ENCODE data around the gene GPR160.
"Not testable (repeated sequence)": the region's sequence is repeated elsewhere in the genome, so short reads cannot be mapped to it uniquely, and the experiment has no call there.

GPR160 gene, protein sequence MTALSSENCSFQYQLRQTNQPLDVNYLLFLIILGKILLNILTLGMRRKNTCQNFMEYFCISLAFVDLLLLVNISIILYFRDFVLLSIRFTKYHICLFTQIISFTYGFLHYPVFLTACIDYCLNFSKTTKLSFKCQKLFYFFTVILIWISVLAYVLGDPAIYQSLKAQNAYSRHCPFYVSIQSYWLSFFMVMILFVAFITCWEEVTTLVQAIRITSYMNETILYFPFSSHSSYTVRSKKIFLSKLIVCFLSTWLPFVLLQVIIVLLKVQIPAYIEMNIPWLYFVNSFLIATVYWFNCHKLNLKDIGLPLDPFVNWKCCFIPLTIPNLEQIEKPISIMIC

DNA sequence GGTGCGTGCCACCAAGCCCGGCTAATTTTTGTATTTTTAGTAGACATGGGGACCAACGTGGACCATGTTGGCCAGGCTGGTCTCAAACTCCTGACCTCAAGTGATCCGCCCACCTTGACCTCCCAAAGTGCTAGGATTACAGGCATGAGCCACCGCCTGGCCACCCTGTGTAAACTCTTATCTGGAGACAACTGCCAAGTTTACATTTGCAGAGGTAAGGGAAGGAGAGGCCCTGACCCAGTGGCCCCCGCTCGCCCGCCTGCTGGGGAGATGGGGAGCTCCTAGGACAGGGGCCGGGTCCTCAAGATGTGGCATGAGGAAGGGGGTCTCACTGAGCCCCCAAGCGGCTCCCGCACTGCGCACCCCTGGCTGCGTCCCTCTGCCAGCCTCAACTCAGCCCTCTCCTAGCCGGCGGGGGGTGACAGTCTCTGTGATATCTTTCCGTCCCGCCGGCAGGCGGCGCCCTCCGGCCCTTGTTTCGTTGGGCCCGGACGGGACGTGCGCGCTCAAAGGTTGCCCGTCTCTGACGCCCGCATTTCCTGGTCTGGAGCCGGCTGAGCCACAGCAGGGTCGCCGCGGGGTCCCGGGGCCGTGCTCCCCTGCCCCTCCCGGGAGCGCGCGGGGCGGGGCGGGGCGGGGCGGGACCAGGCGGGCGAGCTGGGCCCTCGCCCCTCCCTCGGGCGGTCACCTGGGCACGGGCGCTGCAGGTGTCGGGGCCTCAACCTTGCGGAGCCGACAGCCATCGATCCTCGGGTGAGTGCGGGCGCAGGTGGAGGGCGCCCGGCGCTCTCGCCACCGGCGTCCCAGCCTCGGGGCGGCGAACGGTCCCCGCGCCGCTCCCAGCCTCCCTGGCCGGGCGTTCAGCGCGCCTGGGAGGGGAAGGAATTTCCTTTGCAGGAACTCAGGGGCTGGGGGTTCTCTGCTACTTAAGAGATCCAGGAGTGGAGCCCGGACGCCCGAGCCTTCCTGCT is at the start of gene GPR160:
Gene GPR160, plus strand, starts transcription at position 533 of the 971 bp plus-strand sequence. CDS start 45,978 bp downstream, outside the sequence.
- peak; percentile 38 for DNase-seq (ENCODE audit: low spot score)

DNA sequence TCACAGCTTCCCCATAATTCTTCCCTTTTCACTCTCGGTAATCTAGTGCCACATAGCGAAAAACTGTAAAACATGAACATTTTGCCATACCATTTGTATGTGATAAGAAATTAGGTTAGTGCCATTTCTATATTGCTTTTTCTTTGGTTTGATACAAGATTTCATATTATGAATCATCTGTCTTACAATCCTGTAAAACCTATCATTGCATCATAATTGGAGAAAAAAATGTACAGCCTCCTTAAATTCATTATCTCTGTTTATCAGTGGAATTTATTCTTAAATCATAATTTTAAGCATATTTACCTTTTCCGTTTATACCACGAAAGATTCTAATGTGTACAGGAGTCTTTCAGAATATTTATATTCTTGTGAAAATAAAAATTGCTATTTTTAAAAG is 47.4 kb upstream of the GPR160 start:
- no peak for DNase-seq (ENCODE audit: low spot score)

DNA sequence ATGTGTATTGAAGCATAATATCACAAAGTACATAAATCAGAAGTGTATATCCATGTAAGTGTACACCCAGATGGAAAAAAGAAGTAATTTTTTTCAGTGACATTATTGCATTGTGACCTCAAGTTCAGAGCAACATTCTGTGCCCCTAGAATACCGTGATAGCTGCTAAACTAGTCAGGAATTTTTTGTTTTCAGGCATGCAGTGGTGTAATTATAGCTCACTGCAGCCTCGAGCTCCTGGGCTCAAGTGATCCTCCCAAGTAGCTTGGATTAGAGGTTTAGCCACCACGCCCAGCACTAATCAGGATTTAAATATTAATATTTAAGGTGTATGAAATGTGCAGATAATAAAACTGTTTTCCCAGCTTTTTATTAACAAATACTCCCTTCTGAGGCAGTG is 45.6 kb upstream of the GPR160 start:
- DNase-seq (ENCODE audit: low spot score): no peak

DNA sequence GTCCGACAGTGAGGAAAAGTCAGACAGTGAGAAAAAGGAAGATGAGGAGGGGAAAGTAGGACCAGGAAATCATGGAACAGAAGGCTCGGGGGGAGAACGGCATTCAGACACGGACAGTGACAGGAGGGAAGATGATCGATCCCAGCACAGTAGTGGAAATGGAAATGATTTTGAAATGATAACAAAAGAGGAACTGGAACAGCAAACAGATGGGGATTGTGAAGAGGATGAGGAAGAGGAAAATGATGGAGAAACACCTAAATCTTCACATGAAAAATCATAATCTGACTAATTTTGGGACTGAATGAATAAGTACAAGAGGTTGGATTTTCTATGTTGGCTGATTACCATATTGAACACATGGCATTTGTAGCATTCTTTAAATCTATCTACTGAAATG is 45.0 kb upstream of the GPR160 start:
- no peak for DNase-seq (ENCODE audit: low spot score)

DNA sequence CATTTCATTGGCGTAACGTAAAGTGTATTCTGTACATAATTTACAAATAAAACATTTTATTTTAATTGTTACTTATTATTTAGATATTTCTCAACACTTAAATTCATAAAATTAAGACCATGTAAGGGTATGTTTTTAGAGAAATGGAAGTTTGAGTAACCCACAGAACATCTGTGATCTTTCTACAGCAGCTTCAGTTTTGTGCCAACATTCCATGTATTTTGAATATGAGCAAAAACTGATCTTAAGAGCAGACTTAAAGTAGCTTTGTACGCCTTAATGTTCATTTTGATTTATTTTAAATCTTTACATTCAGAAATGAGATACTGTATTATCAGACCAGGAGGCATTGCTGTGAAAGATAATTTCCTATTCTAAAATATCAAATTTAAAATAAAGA is 44.0 kb upstream of the GPR160 start:
- DNase-seq (ENCODE audit: low spot score): no peak

DNA sequence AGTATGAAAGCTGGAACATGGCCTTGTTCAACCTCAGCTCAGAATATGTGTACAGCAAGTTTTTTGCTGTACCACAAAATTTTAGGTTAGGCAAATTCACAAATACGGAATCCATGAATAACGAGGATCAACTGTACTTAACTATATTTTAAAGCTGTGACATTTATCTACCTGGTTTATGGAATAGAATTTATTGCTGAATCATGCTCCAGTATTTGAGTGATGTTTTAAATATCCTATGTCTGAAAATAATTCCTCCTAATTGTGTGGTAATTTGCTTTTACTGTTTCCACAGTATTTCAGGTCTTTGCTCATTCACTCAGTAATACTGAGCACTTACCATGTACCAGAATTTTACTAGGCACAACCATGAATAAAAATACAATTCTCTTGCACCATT is 41.7 kb upstream of the GPR160 start:
- no peak for DNase-seq (ENCODE audit: low spot score)

DNA sequence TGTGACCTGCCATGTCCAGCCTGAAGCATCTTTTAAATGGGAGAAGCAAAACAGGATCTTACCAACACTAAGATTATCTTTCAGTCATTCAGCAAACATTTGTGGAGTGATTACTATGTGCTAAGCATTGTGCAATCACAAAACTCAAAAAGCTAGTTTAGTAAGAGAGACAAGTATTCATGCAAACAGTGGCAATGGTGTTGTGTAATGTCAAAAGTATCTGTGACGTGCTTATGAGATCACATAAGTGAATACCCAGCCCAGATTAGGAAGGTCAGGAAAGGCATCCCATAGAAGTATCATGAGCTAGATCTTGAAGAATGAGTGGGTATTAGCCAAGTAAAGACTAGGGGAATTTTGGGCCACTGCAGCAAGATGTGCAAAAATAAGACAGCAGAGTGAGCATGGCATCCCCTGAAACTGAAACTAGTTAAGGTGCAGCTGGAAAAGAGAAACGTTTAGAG is 39.1 kb upstream of the GPR160 start:
- DNase-seq (ENCODE audit: low spot score): peak; percentile 58

DNA sequence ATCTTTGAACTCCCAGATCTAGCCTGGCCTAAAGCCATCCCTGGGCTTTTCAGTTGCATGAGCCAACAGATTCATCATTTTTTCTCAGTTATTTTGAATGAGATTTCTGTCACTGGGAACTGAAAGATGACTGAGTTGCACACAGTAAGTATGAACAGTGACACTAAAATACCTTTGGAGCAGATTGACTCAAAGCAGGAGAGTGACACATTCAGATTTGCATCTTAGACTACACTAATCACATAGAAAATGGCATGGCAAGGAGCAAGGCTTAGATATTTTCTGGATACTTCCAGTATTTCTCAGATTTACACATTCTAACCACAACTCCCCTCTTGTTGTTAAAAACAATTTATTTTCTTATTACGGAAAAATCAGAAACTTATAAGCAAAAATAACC is 38.4 kb upstream of the GPR160 start:
- no peak for DNase-seq (ENCODE audit: low spot score)

DNA sequence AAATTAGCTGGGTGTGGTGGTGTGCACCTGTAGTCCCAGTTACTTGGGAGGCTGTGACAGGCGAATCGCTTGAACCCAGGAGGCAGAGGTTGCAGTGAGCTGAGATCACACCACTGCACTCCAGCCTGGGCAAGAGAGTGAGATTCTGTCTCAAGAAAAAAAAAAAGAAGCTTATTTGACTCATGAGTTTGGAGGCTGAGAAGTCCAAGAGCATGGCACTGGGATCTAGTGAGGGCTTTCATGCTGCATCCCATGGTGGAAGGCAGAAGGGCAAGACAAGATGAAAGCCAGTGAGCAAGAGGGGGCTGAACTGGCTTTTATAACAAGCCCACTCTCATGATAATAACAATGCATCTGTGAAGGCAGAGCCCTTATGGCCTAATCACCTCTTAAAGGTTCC is 37.7 kb upstream of the GPR160 start:
- no peak for DNase-seq (ENCODE audit: low spot score)

DNA sequence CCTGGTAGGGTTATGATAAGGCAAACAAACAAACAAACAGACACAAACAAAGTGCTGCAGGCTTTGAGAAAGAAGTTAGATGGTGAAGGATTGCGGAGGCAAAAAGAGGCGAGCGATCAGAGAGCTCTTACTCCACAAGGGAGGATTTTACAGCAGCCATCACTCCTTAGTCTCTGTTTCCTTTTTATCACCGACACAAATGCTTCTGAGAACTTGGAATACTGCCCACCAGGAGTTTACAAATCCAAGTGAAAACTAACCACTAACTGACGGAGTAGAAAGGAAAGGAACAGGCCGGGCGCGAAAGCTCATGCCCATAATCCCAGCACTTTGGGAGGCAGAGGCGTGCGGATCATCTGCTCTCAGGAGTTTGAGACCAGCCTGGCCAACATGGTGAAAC is 35.6 kb upstream of the GPR160 start:
- DNase-seq (ENCODE audit: low spot score): no peak

DNA sequence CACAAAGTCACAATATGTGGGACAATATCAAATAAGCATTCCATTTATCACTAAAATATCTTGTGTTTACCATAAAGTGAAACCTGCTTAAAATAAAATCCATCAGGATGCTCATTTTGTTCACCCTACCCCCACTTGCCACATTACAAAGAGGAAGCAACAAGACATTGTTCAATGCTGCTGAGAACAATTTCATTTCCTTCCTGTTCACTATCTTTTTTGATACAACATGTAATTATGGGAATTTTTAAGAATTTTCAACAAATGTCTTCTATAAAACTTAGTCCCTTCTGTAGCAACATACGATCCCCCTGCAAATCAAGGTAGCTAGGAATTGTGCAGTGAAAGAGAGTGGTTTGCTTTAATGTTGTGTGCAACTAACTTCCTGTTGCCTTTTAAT is 34.9 kb upstream of the GPR160 start:
- DNase-seq (ENCODE audit: low spot score): no peak

DNA sequence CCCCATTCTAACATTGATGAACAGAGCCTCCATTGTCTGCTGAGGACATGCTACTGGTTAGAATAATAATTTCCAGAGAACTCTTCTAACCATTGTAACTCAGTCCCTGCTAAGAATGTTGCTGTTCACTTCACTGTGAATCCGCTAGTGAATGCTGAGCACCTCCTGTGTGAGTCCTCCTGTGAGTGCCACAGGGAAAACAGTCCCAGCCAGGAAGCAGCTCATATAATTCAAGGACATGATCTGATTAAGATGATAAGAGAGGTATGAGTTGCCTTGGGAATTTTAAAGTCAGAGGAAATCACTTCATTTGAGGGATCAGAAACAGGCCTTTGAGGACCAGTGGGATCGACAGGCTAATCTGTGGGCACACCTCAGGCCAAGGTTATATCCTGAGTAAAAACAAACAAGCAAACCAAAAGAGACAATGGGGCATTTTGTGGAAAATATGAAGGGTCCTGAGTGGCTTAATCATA is 33.9 kb upstream of the GPR160 start:
- no peak for DNase-seq (ENCODE audit: low spot score)

DNA sequence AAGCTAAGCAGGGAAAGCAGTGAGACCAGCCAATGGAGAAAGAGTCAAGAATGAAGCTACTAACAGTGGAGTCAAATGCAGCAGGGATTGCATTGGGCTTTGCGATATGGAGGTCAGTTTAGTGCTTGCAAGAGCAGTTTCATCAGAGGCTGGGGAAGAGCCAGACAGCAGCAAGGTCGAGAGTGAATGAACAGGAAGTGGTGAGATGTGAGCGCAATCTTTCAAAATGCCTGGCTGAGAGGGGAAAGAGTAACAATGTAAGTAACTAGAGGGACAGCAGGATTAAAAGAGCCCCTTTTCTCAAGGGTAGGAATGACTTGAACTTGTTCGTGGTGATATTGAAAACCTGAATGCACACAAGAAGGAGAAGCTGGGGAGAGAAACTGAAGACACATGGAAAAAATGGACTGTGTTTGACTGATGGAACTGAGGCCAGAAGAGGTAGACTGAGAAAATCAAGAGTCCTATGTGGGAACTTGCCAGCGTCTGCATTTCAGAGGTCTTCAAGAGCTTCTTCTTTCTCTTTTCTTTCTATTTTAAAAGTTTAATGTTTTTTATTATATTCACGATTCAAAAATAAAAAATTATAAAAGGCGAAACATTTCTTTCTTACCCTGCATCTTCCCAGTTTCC is 30.6 kb upstream of the GPR160 start:
- DNase-seq (ENCODE audit: low spot score): peak; percentile 33

DNA sequence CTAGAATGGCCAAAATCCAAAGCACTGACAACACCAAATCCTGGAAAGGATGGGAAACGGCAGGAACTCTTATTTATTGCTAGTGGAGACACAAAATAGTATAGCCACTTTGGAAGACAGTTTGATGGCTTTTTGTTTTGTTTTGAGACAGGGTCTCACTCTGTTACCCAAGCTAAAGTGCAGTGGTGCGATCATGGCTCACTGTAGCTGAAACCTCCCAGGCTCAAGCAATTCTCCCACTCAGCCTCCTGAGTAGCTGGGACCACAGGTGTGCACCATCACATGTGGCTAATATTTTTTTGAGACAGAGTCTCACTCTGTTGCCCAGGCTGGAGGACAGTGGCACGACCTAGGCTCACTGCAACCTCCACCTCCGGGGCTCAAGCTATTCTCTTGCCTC is 27.3 kb upstream of the GPR160 start:
- no peak for DNase-seq (ENCODE audit: low spot score)

DNA sequence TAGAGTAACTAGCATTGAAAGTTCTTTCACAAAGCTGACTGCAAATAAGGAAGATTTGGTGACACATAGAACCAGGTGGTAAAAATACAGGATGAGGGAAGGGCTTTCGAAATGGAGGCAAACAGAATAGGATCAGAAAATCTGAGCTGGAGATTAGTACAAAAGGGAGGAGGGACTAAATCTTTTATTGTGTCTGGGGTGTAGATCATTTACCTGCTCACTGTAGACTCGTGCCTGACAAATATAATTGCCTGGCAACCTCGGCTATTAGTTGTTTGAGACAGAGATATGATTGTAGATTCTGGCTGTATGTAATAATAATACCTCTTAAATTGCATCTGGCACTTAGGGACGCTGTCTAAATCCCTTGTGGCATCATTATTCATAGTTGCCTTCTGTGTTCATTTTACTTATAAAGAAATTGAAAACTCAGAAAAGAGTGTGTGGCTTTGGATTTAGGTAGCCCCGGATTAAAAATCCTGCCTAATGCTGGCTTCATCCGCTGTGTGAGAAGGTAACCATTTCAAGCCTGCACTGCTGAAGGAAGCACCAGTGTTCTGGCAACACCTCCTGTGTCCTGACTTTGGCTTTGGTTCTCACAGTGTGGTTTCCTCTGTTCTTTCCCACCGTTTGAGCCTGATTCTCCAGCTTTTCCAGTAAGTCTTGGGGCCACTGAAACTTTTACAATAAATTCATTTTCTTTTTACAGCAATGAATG is 25.0 kb upstream of the GPR160 start:
- DNase-seq (ENCODE audit: low spot score): no peak

DNA sequence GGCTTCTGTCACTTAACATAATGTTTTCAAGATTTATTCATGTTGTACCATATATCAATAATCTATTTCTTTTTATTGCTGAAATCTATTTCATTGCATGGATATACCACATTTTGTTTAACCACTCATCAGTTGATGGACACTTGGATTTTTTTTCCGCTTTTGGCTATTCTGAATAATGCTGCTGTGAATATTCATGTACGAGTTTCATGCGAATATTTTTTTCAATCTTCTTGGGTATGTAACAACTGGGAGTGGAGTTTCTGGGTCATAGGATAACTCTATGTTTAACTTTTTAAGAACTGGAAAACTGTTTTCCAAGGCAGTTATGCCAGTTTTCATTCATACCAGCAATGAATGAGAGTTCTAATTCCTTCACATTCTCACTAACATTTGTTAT is 21.7 kb upstream of the GPR160 start:
- DNase-seq (ENCODE audit: low spot score): no peak

DNA sequence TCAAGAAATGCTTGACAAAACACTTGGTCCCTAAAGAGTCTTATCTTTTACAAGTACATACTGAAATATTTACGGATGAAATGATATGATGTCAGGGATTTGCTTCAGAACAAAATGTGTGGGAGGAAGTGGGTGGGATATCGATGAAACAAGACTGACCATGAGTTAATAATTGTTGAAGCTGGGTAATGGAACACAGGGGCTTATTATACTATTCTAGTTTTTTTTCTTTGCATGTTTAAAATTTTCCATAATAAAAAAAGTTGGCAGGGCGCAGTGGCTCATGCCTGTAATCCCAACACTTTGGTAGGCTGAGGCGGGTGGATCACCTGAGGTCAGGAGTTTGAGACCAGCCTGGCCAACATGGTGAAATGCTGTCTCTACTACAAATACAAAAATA is 18.5 kb upstream of the GPR160 start:
- DNase-seq (ENCODE audit: low spot score): not testable (repeated sequence)

DNA sequence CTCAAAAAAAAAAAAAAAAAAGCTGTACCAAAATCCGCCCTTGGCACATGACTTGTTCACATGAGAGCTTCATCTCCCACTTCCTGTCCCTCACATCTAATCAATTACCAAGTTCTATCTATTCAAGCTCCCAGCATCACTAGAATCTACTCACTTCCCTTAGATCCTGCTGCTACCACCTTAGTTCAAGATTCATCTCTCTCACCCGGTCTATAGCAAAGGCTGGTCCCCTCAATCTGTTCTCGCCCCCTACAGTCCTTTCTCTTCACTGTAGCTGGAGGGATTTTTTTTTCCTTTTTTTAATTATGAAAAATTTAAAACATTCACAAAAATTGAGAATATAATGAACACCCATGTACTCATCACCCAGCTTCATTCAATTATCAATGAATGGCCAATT is 16.7 kb upstream of the GPR160 start:
- no peak for DNase-seq (ENCODE audit: low spot score)

DNA sequence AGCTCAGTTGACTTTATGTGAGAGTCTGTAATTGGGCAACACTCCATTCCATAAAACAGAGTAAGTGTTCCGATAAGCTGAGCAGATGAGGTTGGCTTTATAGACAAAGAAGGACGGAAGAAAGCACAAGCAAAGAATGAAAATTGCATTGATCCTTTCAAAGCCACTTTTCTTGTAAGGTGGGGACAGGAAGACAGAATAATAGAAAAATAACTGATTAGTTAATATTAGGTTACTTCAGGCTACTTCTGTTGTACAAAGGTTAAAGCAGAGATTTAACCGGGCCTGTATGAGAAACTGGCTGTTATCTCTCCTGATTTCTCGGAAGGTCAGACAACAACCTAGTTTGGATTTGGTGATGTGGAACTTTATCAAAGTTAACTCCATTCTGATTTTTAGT is 15.5 kb upstream of the GPR160 start:
- DNase-seq (ENCODE audit: low spot score): no peak

DNA sequence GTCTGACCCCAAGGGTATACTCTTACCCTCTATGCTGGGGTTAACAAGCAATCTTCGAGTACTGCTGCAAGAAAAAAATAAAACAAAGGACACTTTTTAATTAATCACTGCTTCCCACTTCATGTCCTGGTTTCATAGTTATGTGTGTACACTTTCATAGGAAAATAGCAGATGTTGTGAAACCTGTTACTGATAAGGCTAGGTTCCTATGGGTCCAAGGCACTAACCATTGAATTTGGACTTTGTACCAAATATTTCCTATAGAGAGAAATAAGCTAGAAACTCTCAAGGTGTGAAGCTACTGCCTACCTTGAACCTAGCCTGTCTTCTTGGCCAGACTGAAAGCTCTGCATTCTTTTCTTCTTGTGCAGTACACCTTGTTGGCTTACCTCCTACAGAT is 14.6 kb upstream of the GPR160 start:
- no peak for DNase-seq (ENCODE audit: low spot score)

DNA sequence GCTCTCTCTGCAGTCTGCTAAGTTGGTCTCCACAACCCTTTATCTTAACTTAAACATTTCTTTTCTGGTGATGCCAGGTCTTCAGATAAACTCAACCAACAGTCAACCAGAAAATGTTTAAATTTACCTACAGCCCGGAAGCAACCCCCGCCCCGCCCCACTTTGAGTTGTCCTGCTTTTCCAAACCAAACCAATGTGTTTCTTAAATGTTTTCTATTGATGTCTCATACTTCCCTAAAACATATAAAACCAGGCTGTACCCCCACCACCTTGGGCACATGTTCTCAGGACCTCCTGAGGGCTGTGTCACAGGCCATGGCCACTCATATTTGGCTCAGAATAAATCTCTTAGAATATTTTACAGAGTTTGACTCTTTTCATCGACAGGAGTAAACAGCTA is 13.2 kb upstream of the GPR160 start:
- no peak for DNase-seq (ENCODE audit: low spot score)
